Stimulated activated CD8-positive, alpha-beta memory T cell treated with anti-CD3 and anti-CD28 coated beads, Interleukin-7, amount 100 ng/mL, for 48 hours (primary cell): ENCODE results near the gene TOP1.
"Not testable (repeated sequence)": the region's sequence is repeated elsewhere in the genome, so short reads cannot be mapped to it uniquely, and the experiment has no call there.

Experiments
- DNase-seq, 2 donors: peaks; one replicate each; pipeline ENCODE4 v3.0.0-alpha.2; 2020; ENCODE audit warnings: low read depth in 1 of 2; ENCODE audit errors: extremely low read depth in 1 of 2

TOP1 gene

GRCh38 chr20:41126719-41127118 lies 98.1 kb downstream of the TOP1 start:
- DNase-seq, result no peak

GRCh38 chr20:41128317-41128716 lies 99.7 kb downstream of the TOP1 start:
- not testable (repeated sequence) for DNase-seq

- DNase-seq, result no peak
Measured at GRCh38 chr20:41131594-41132387, 103.2 kb downstream of the TOP1 start.

- DNase-seq, result not testable (repeated sequence)
Measured at GRCh38 chr20:41132388-41132775, 103.8 kb downstream of the TOP1 start.

- no peak for DNase-seq
Measured at GRCh38 chr20:41133709-41134361, 105.2 kb downstream of the TOP1 start.

GRCh38 chr20:41134362-41135186 lies 106.0 kb downstream of the TOP1 start:
- DNase-seq, result no peak

GRCh38 chr20:41135187-41135887 lies 106.7 kb downstream of the TOP1 start:
- DNase-seq, result peak in 1 of 2 donors; percentile 53

GRCh38 chr20:41135888-41136679 lies 107.5 kb downstream of the TOP1 start:
- DNase-seq, result no peak

GRCh38 chr20:41136680-41137613 lies 108.3 kb downstream of the TOP1 start, which contains the start of gene PLCG1:
TSS of gene PLCG1 (plus strand) at chr20:41137543. CDS start at chr20:41137642, 99 bp downstream.
- DNase-seq, result peak; percentile 70 to 71

- DNase-seq, result peak; percentile 56 to 59
Measured at GRCh38 chr20:41137614-41138474, 109.2 kb downstream of the TOP1 start.

- no peak for DNase-seq
Measured at GRCh38 chr20:41138475-41139226, 110.0 kb downstream of the TOP1 start.

GRCh38 chr20:41139227-41140093 lies 110.8 kb downstream of the TOP1 start:
- DNase-seq, result no peak

- DNase-seq, result no peak
Measured at GRCh38 chr20:41140226-41141133, 111.9 kb downstream of the TOP1 start.

GRCh38 chr20:41141153-41141815 lies 112.7 kb downstream of the TOP1 start:
- no peak for DNase-seq

- DNase-seq, result no peak
Measured at GRCh38 chr20:41142245-41142644, 113.6 kb downstream of the TOP1 start.
